Measurements from ENCODE around the gene GRM4.

Gene GRM4

GRCh38 chr6:34037151-34037550 lies 108.7 kb downstream of the GRM4 start:
- no peak for DNase-seq

- DNase-seq = no peak
These were observed 109.4 kb downstream of the GRM4 start for GRCh38 chr6:34036357-34037069.

GRCh38 chr6:34035704-34036356 lies 110.1 kb downstream of the GRM4 start:
- no peak for DNase-seq

GRCh38 chr6:34035161-34035560 lies 110.7 kb downstream of the GRM4 start:
- no peak for DNase-seq

GRCh38 chr6:34032856-34033255 lies 113.0 kb downstream of the GRM4 start:
- DNase-seq = no peak

GRCh38 chr6:34031625-34032383 lies 114.1 kb downstream of the GRM4 start:
- DNase-seq = no peak

GRCh38 chr6:34030831-34031624 lies 114.9 kb downstream of the GRM4 start:
- no peak for DNase-seq

- DNase-seq = no peak
These were observed 116.2 kb downstream of the GRM4 start for GRCh38 chr6:34029489-34030280.

GRCh38 chr6:34028691-34029360 lies 117.1 kb downstream of the GRM4 start:
- DNase-seq = no peak

GRCh38 chr6:34027939-34028441 lies 117.9 kb downstream of the GRM4 start:
- DNase-seq = no peak

GRCh38 chr6:34027445-34027936 lies 118.4 kb downstream of the GRM4 start:
- peak; percentile 71 for DNase-seq

GRCh38 chr6:34025861-34026260 lies 120.0 kb downstream of the GRM4 start:
- DNase-seq = no peak

- no peak for DNase-seq
These were observed 120.6 kb downstream of the GRM4 start for GRCh38 chr6:34025112-34025807.

GRCh38 chr6:34022873-34023255 lies 123.0 kb downstream of the GRM4 start:
- DNase-seq = no peak

GRCh38 chr6:34022250-34022872 lies 123.5 kb downstream of the GRM4 start:
- DNase-seq = no peak

- DNase-seq = no peak
These were observed 124.2 kb downstream of the GRM4 start for GRCh38 chr6:34021554-34022190.

GRCh38 chr6:34020807-34021553 lies 124.9 kb downstream of the GRM4 start:
- DNase-seq = no peak

- no peak for DNase-seq
These were observed 125.6 kb downstream of the GRM4 start for GRCh38 chr6:34020278-34020677.
